ENCODE results near the gene GBX1. TPM values are rescaled to one million over a fixed set of nuclear protein-coding genes. Genes with fewer than 3 reads are reported as not detected.

The GBX1 gene
- total RNA-seq, 1 donor from 2014 or later, result not detected

DNA sequence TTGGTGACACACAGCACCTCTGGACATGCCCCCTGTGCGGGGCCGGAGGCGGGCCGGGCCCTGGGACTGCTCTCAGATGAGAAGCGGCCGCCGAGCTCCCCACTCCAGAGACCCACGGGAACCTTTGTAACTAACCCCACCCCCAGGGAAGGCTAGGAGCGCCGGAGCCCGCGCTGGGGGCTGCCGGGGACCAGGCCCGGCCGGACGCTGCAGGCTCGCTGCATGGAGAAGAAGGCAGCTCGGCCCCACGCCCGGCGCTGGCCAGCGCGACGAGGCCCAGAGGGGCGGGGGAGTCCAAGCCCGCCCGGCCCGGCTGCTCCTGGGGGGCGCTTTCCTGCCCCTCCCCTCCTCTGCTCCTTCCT, 44.7 kb downstream of the GBX1 start:
- H3K36me3 ChIP-seq, result no peaks in the 10 kb centered on the region
- Mint-ChIP-seq H3K4me1 (peaks cover 27% of the 10 kb centered on the region), H3K27ac (no peak overlapping the region), H3K27me3 (ENCODE audit: insufficient read depth, low read depth) (peaks cover 12% of the 10 kb centered on the region), H3K4me3 (no peak overlapping the region), H3K9me3 (no peaks in the 10 kb centered on the region), H3K36me3 (peaks cover 22% of the 10 kb centered on the region)
- H3F3A ChIP-seq (ENCODE audit: low read depth), result peaks cover 41% of the 10 kb centered on the region
- no peak overlapping the region for H3K27ac ChIP-seq
- no peak overlapping the region for H3K9ac ChIP-seq
- no peaks in the 10 kb centered on the region for H3K9me3 ChIP-seq (ENCODE audit: low read depth)
- H3K4me3 ChIP-seq, result no peak overlapping the region
- no peak for DNase-seq (ENCODE audit: low spot score)
- no peak overlapping the region for H3K4me2 ChIP-seq
- peaks cover 79% of the 10 kb centered on the region for H4K20me1 ChIP-seq (ENCODE audit: low read depth)
- no peaks in the 10 kb centered on the region for H3K27me3 ChIP-seq
- TF ChIP-seq, protein P1, sequence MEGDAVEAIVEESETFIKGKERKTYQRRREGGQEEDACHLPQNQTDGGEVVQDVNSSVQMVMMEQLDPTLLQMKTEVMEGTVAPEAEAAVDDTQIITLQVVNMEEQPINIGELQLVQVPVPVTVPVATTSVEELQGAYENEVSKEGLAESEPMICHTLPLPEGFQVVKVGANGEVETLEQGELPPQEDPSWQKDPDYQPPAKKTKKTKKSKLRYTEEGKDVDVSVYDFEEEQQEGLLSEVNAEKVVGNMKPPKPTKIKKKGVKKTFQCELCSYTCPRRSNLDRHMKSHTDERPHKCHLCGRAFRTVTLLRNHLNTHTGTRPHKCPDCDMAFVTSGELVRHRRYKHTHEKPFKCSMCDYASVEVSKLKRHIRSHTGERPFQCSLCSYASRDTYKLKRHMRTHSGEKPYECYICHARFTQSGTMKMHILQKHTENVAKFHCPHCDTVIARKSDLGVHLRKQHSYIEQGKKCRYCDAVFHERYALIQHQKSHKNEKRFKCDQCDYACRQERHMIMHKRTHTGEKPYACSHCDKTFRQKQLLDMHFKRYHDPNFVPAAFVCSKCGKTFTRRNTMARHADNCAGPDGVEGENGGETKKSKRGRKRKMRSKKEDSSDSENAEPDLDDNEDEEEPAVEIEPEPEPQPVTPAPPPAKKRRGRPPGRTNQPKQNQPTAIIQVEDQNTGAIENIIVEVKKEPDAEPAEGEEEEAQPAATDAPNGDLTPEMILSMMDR (IDR thresholded peaks at IDR 0.05), result no peak
- TF ChIP-seq EZH2 (IDR thresholded peaks at IDR 0.05) (no peak), EZH2phosphoT487 (IDR thresholded peaks at IDR 0.05) (no peak)
- H3K79me2 ChIP-seq (ENCODE audit: low read depth), result no peaks in the 10 kb centered on the region
- no peak overlapping the region for H2AFZ ChIP-seq (replicated peaks)
- peaks cover 8% of the 10 kb centered on the region for H3K4me1 ChIP-seq

DNA sequence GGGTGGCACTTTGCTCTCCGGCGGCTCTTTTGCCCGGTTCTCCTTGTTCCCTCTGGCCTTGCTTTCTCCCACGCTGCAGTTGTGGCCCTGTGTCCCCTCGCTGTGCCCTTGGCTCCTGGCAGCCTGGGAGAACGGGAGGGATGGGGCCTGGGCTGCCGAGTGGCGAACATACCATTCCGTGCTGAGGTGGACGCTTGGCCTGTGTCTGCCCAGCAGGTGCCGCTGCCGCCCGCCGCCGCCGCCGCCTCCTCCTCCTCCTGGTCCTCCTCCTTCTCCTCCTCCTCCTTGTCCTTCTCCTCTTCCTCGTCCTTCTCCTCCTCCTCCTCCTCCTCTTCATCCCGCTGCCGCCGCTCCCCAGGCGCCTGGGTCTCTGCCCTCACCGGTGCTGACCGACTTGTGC, 45.2 kb downstream of the GBX1 start:
- Mint-ChIP-seq H3K4me1 (peaks cover 25% of the 10 kb centered on the region), H3K27ac (no peak overlapping the region), H3K9me3 (no peaks in the 10 kb centered on the region), H3K27me3 (ENCODE audit: insufficient read depth, low read depth) (peaks cover 8% of the 10 kb centered on the region), H3K36me3 (peaks cover 21% of the 10 kb centered on the region), H3K4me3 (no peak overlapping the region)
- no peak overlapping the region for H3K27ac ChIP-seq
- H3K9ac ChIP-seq, result no peak overlapping the region
- DNase-seq (ENCODE audit: low spot score), result no peak
- no peak overlapping the region for H3K4me3 ChIP-seq
- H3K79me2 ChIP-seq (ENCODE audit: low read depth), result peaks cover under 1% of the 10 kb centered on the region
- no peaks in the 10 kb centered on the region for H3K9me3 ChIP-seq (ENCODE audit: low read depth)
- no peaks in the 10 kb centered on the region for H3K36me3 ChIP-seq
- no peak overlapping the region for H3K4me2 ChIP-seq
- H2AFZ ChIP-seq (replicated peaks), result no peak overlapping the region
- H3F3A ChIP-seq (ENCODE audit: low read depth), result peaks cover 41% of the 10 kb centered on the region
- H3K4me1 ChIP-seq, result peaks cover 8% of the 10 kb centered on the region
- TF ChIP-seq, protein P1 (IDR thresholded peaks at IDR 0.05), result peak; percentile 7
- no peak for TF ChIP-seq EZH2 (IDR thresholded peaks at IDR 0.05)
- H4K20me1 ChIP-seq (ENCODE audit: low read depth), result peaks cover 79% of the 10 kb centered on the region
- no peaks in the 10 kb centered on the region for H3K27me3 ChIP-seq

DNA sequence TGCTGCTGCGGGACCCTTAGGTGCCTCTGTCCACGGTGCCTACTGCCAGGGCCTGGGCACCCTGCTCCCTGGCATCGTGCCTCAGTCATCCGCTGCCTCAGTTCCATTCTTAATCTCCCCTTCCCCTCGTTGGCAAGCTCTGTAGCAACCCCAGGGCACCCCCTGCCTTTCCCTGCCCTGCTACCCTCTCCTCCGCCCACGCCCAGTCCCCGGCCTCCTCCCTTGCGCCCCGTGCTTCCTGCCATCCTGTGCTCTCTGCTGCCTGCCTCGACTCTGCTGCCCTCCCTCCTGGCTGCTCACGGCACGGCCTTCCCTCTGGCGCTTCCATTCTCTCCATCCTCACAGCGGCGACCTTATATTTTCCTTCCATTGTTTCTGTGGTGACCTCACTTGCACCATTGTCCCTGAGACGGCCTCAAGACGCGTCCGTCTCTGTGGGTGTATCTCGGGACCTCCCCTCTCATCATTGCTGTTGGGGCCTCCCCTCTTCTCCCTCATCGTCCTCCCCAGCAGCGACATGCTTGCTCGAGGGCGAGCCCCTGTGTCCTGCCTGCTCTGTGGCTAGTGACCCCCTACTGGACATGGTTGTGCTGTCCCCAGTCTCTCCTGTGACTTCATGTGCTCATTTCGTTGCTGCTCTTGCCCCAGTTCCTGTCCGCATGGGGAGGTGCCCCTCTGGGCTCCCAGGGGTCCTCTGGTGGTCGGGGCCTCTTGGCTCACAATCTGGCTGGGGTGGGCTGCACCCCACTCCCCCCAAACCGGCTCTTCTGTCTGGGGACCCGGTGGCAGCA, 45.9 kb downstream of the GBX1 start:
- Mint-ChIP-seq H3K4me1 (peaks cover 25% of the 10 kb centered on the region), H3K36me3 (peaks cover 21% of the 10 kb centered on the region)
- no peak for DNase-seq (ENCODE audit: low spot score)

More for the DNA sequence above, 45.9 kb downstream of the GBX1 start:
- Histone ChIP-seq H4K20me1 (ENCODE audit: low read depth) (peaks cover 79% of the 10 kb centered on the region), H3K4me1 (peaks cover 6% of the 10 kb centered on the region), H3K27ac (no peak overlapping the region), H3F3A (ENCODE audit: low read depth) (peaks cover 35% of the 10 kb centered on the region), H3K4me3 (no peak overlapping the region), H2AFZ (replicated peaks) (no peak overlapping the region), H3K9ac (no peak overlapping the region), H3K27me3 (no peaks in the 10 kb centered on the region), H3K4me2 (no peak overlapping the region), H3K79me2 (ENCODE audit: low read depth) (peaks cover 7% of the 10 kb centered on the region), H3K9me3 (ENCODE audit: low read depth) (no peaks in the 10 kb centered on the region), H3K36me3 (no peaks in the 10 kb centered on the region)
- Mint-ChIP-seq H3K4me3 (no peak overlapping the region), H3K27ac (no peak overlapping the region), H3K27me3 (ENCODE audit: insufficient read depth, low read depth) (peaks cover 9% of the 10 kb centered on the region), H3K9me3 (no peaks in the 10 kb centered on the region)
- TF ChIP-seq EZH2 (IDR thresholded peaks at IDR 0.05), result no peak
- TF ChIP-seq EZH2phosphoT487 (IDR thresholded peaks at IDR 0.05), result no peak
- TF ChIP-seq, protein P1 (IDR thresholded peaks at IDR 0.05), result no peak

All from neural progenitor cell (in vitro differentiated cells).